Transverse colon (tissue), 4 donors: Measurements from ENCODE around the gene PGLYRP4. TPM values are rescaled to one million over a fixed set of nuclear protein-coding genes. Genes with fewer than 3 reads are reported as not detected.
A peak's percentile ranks its signal among the peaks of the same experiment; 100 is the strongest.

ENCODE experiments used
- DNase-seq: peaks from one replicate; pipeline ENCODE4 v3.0.0-alpha.2; 2019
- H3K27ac ChIP-seq, 4 donors: fragments of 200-600 bp; sonication (generic); 2 replicates each; pipeline ENCODE4 v1.5.1; 2016 to 2018; ENCODE audit warnings: inconsistent platforms in 4 of 4
- H3K27me3 ChIP-seq: fragments of 200-600 bp; sonication (generic); 2 replicates; pipeline ENCODE4 v1.5.1; 2017; ENCODE audit warnings: inconsistent platforms
- H3K36me3 ChIP-seq, 4 donors: fragments of 200-600 bp; sonication (generic); 2 replicates each; pipeline ENCODE4 v1.5.1; 2017 to 2019; ENCODE audit warnings: inconsistent platforms in 4 of 4
- H3K4me1 ChIP-seq, 4 donors: fragments of 200-600 bp; sonication (generic); 2 replicates each; pipeline ENCODE4 v1.5.1; 2017 to 2020; ENCODE audit warnings: inconsistent platforms in 4 of 4
- H3K4me3 ChIP-seq, 4 donors: fragments of 200-600 bp; sonication (generic); 1 replicate in 1 of 4; 2 replicates in 3 of 4; pipeline versions ENCODE4 v1.5.1 to v1.6.1; 2017 to 2019; ENCODE audit warnings: inconsistent platforms in 4 of 4
- H3K9me3 ChIP-seq, 2 donors: fragments of 200-600 bp; sonication (generic); 2 replicates each; pipeline ENCODE4 v1.5.1; 2017 to 2019; ENCODE audit warnings: inconsistent platforms in 2 of 2
- EP300 ChIP-seq: sonication (generic); formaldehyde crosslinking; IDR thresholded peaks from one replicate; pipeline ENCODE4 v1.6.1; 2017; ENCODE audit warnings: antibody characterized with exemption, low read depth
- POLR2A ChIP-seq: fragments of 450-650 bp; IDR thresholded peaks from one replicate; pipeline ENCODE4 v1.6.1; 2016; ENCODE audit warnings: antibody characterized with exemption, mild to moderate bottlenecking, moderate library complexity
- POLR2AphosphoS5 ChIP-seq, 3 donors: sonication (generic); formaldehyde crosslinking; IDR thresholded peaks; one replicate each; pipeline ENCODE4 v1.6.1; 2016; ENCODE audit warnings: antibody characterized with exemption in 3 of 3
- WGBS, 2 donors: methylation state at CpG; one replicate each; pipeline ENCODE4 v1.1.5; 2018; ENCODE audit warnings: low coverage in 1 of 2; 5-methylcytosine and 5-hydroxymethylcytosine counted together
- in situ Hi-C, 4 donors: fragments of 200-750 bp; cut with MboI; loops; one replicate each; pipeline versions ENCODE4 v1.15.0 to v1.15.1; 2017; ENCODE audit warnings: low sequenced_read_pairs in 3 of 4, low pct_ligation_motif_present in 1 of 4, low pct_unique_long_range_greater_than_20kb in 1 of 4
- intact Hi-C: fragments of 100-400 bp; cut with DNase I; formaldehyde crosslinking; loops from one replicate; pipeline ENCODE4 v1.15.1; 2023; ENCODE audit warnings: low total_unique reads
- total RNA-seq, 4 donors: library from RNA; depleted of rRNA; stranded (reverse); fragments of >200 nt; gene quantifications; one replicate each; pipeline ENCODE4 v1.1.0, GENCODE V29; 2016
- TF ChIP-seq, protein P1 (sequence below), 5 experiments: fragments of 200-600 bp in 3 of 5; fragments of 450-650 bp in 2 of 5; sonication (generic) in 3 of 5; IDR thresholded peaks; 1 replicate in 2 of 5; 2 replicates in 3 of 5; pipeline ENCODE4 v1.5.1; 2016 to 2017; ENCODE audit warnings: antibody characterized with exemption in 5 of 5, inconsistent platforms in 3 of 5, mild to moderate bottlenecking in 2 of 5, moderate library complexity in 1 of 5

Gene PGLYRP4
- total RNA-seq, 4 donors from 2014 or later, result not detected

DNA sequence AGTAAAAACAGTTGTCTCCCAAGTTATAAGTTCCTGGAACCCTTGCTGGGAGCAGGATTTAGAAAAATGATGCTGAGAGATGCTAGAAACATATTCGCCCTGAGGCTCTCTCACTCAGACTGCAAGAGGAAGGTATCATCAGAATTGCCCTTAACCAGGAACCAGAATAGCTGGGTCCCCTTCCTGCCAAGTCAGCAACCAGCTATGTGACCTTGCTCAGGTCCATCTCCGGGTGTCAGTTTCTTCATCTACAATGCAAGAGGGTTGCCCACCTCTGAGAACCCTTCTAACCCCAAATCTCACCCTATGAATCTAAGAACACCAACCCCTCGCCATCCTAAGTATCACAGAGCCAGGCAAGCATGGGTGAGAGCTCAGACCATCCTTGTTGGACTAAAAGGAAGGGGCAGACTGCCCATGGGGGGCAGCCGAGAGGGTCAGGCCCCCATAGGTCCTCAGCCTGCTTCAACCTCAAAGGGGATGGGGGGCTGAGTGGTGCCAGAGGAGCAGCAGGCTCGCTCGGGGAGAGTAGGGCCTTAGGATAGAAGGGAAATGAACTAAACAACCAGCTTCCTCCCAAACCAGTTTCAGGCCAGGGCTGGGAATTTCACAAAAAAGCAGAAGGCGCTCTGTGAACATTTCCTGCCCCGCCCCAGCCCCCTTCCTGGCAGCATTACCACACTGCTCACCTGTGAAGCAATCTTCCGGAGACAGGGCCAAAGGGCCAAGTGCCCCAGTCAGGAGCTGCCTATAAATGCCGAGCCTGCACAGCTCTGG is 8.6 kb upstream of the PGLYRP4 start:
- Histone ChIP-seq H3K4me3 (no peak overlapping the region), H3K36me3 (no peaks in the 10 kb centered on the region), H3K27me3 (peaks cover 5% of the 10 kb centered on the region), H3K4me1 (peaks cover 0 to 4% (median 0%) of the 10 kb centered on the region in 4 donors), H3K9me3 (no peaks in the 10 kb centered on the region), H3K27ac (peak overlapping the region in 2 of 4 donors; percentile 37 to 44)
- WGBS, 2 donors, result 43% methylated on average over 10 of the region's 10 CpGs; no CpG with 5 or more reads in 1 of the 2 donors
- DNase-seq, result peak; percentile 66
- no peak for TF ChIP-seq EP300
- no peak for TF ChIP-seq POLR2A
- TF ChIP-seq, protein P1, sequence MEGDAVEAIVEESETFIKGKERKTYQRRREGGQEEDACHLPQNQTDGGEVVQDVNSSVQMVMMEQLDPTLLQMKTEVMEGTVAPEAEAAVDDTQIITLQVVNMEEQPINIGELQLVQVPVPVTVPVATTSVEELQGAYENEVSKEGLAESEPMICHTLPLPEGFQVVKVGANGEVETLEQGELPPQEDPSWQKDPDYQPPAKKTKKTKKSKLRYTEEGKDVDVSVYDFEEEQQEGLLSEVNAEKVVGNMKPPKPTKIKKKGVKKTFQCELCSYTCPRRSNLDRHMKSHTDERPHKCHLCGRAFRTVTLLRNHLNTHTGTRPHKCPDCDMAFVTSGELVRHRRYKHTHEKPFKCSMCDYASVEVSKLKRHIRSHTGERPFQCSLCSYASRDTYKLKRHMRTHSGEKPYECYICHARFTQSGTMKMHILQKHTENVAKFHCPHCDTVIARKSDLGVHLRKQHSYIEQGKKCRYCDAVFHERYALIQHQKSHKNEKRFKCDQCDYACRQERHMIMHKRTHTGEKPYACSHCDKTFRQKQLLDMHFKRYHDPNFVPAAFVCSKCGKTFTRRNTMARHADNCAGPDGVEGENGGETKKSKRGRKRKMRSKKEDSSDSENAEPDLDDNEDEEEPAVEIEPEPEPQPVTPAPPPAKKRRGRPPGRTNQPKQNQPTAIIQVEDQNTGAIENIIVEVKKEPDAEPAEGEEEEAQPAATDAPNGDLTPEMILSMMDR (IDR thresholded peaks at IDR 0.05), result no peak
- TF ChIP-seq POLR2AphosphoS5 (IDR thresholded peaks at IDR 0.05), result no peak
- in situ Hi-C loops, result loop anchor here in 1 of 4 donors (25.0 kb wide), 1 partner anchor 230 kb away; no protein-coding TSS in a partner anchor
- intact Hi-C loops, result no loop called here

DNA sequence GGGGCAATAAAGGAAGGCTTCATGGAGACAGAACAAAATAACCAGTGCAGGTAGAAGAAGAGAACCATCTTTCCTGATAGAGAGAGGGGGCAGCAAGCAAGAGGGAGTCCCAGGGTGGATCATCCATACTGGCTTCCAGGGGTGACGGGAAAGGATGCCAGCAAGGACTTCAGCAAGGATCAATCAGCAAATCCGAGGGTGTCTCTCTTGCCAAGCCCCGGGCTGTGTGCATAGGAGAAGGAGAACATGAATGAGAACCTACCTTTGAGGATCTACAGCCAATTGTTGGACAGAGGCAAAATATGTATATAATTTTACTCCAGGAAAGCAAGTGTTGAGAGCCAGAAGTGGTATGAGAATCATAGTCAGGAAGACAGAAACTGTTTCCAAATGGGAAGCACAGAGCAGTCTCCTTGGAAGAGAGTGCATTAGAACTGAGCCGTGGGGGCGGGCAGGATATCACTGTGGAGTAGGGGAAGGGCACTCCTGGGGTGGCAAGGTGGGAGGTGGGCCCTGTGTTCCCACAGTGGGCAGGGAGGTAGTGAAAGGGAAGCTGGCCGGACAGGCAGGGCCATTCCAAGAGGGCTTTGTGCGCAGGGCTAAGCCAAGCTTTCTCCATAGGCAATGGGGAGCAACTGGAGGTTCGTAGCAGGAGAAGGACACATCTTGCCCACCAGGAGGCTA is 7.9 kb upstream of the PGLYRP4 start:
- H3K4me1 ChIP-seq, result peaks cover 0 to 4% (median 0%) of the 10 kb centered on the region in 4 donors
- no peak overlapping the region for H3K27ac ChIP-seq
- DNase-seq, result no peak
- intact Hi-C loops (no loop called here), in situ Hi-C loops (loop anchor here in 1 of 4 donors (25.0 kb wide), 1 partner anchor 231 kb away; no protein-coding TSS in a partner anchor)
- H3K36me3 ChIP-seq, result no peaks in the 10 kb centered on the region
- 80 to 86% methylated on average over 4 to 8 of the region's 8 CpGs for WGBS, 2 donors
- H3K27me3 ChIP-seq, result peaks cover 13% of the 10 kb centered on the region
- no peak for TF ChIP-seq EP300
- no peak for TF ChIP-seq POLR2AphosphoS5 (IDR thresholded peaks at IDR 0.05)
- TF ChIP-seq, protein P1 (IDR thresholded peaks at IDR 0.05), result no peak
- no peak for TF ChIP-seq POLR2A
- no peak overlapping the region for H3K4me3 ChIP-seq
- H3K9me3 ChIP-seq, result no peaks in the 10 kb centered on the region

- Histone ChIP-seq H3K27ac (no peak overlapping the region), H3K4me1 (peaks cover 0 to 4% (median 0%) of the 10 kb centered on the region in 4 donors), H3K9me3 (no peaks in the 10 kb centered on the region), H3K27me3 (peaks cover 22% of the 10 kb centered on the region), H3K36me3 (no peaks in the 10 kb centered on the region), H3K4me3 (no peak overlapping the region)
- intact Hi-C loops, result no loop called here
- TF ChIP-seq EP300, result no peak
- TF ChIP-seq, protein P1 (IDR thresholded peaks at IDR 0.05), result peak in 2 of 5 experiments; percentile 21 to 26
- no peak for TF ChIP-seq POLR2AphosphoS5 (IDR thresholded peaks at IDR 0.05)
- in situ Hi-C loops, result loop anchor here in 1 of 4 donors (25.0 kb wide), 1 partner anchor 232 kb away; no protein-coding TSS in a partner anchor
- 38 to 58% methylated on average over 3 to 10 of the region's 10 CpGs for WGBS, 2 donors
- peak; percentile 59 for DNase-seq
These were observed 6.9 kb upstream of the PGLYRP4 start for GRCh38 chr1:153355445-153356071.
